Measurements from ENCODE around the gene RXRB. TPM values are rescaled to one million over a fixed set of nuclear protein-coding genes. Genes with fewer than 3 reads are reported as not detected.

The RXRB gene
- total and polyA plus RNA-seq, 2 of the 13 experiments (the other 11 are each of a cell fraction or from before 2014, with no cell fraction given) = 26.7 to 55.7 TPM

- TF ChIP-seq ZBTB4 (CRISPR knock-in tag; IDR thresholded peaks at IDR 0.05; ENCODE audit: borderline replicate concordance) (peak; percentile 54; the same call in 1 of the 2 replicates), PPARG (CRISPR knock-in tag; conservative IDR thresholded peaks at IDR 0.05) (0 out of 2 replicates have a peak, but pooled peaks have one; percentile 30), ZFY (CRISPR knock-in tag; IDR thresholded peaks at IDR 0.05) (peak; percentile 74), ZNF451 (CRISPR knock-in tag; IDR thresholded peaks at IDR 0.05) (peak; percentile 94; the same call in 1 of the 2 replicates), THAP7 (CRISPR knock-in tag; IDR thresholded peaks at IDR 0.05) (peak; percentile 56; the same call in 1 of the 2 replicates), ZNF382 (CRISPR knock-in tag; IDR thresholded peaks at IDR 0.05; ENCODE audit: borderline replicate concordance) (no peak), ZFP37 (CRISPR knock-in tag; IDR thresholded peaks at IDR 0.05; ENCODE audit: borderline replicate concordance) (peak; percentile 85; the same call in 1 of the 2 replicates), NR0B2 (CRISPR knock-in tag; IDR thresholded peaks at IDR 0.05) (no peak; the same call in 1 of the 2 replicates), ESRRA (CRISPR knock-in tag; IDR thresholded peaks at IDR 0.05; ENCODE audit: low read depth) (peak; percentile 91), JUND (CRISPR knock-in tag; IDR thresholded peaks at IDR 0.05) (no peak), MATR3 (CRISPR knock-in tag; IDR thresholded peaks at IDR 0.05) (no peak), NFYB (CRISPR knock-in tag; IDR thresholded peaks at IDR 0.05) (peak; percentile 93), ZNF772 (CRISPR knock-in tag; IDR thresholded peaks at IDR 0.05) (peak; percentile 79; the same call in 1 of the 2 replicates), ZNF564 (CRISPR knock-in tag; IDR thresholded peaks at IDR 0.05) (no peak), RFX1 (IDR thresholded peaks at IDR 0.05) (no peak), ZNF558 (CRISPR knock-in tag; IDR thresholded peaks at IDR 0.05; ENCODE audit: borderline replicate concordance) (no peak), BCLAF1 (IDR thresholded peaks at IDR 0.05) (no peak), ZBTB2 (CRISPR knock-in tag; IDR thresholded peaks at IDR 0.05; ENCODE audit: low read depth) (no peak), PRMT3 (CRISPR knock-in tag; IDR thresholded peaks at IDR 0.05; ENCODE audit: borderline replicate concordance, low read depth) (no peak), BRCA1 (CRISPR knock-in tag; IDR thresholded peaks at IDR 0.05) (peak; percentile 90)
These were observed 4.1 kb upstream of the RXRB start, which contains the start of gene HSD17B8 (continued) for GRCh38 chr6:33204415-33205190.
